ENCODE data around the gene ZBTB11.
"Not testable (repeated sequence)": the region's sequence is repeated elsewhere in the genome, so short reads cannot be mapped to it uniquely, and the experiment has no call there.

ZBTB11 gene

DNA sequence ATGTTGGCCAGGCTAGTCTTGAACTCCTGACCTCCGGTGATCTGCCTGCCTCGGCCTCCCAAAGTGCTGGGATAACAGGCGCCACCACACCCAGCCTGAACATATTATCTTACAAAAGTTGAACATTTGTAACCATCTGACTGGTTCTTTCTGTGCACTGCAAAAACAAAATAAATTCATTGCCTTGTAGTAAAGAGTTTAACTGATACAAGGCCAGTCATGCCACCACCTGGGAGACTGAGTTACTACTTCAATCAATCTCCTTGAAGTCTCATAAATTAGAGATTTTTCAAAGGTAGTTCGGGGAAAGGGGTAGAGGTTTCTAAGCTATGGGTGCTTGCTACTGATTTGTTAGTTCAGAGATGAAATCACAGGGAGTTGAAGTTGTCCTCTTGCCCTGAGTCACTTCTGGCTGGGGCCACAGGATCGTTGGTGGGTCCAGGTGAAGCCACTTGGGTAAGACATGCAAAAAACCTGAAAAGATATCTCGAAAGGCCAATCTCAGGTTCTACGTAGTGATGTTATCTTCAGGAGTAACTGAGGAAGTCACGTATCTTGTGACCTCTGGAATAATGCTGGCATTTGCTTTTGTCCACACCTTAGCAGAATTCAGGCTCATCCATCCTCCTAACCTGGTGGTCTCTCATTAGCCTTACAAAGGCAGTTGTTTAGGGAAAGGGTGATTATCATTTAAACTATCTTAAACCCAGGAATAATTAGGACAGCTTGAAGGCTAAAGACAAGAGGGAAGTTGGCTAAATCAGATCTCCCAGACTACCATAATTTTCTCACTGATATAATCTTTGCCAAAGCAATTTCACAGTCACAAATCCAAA is 33.7 kb downstream of the ZBTB11 start:
- no peak for DNase-seq

DNA sequence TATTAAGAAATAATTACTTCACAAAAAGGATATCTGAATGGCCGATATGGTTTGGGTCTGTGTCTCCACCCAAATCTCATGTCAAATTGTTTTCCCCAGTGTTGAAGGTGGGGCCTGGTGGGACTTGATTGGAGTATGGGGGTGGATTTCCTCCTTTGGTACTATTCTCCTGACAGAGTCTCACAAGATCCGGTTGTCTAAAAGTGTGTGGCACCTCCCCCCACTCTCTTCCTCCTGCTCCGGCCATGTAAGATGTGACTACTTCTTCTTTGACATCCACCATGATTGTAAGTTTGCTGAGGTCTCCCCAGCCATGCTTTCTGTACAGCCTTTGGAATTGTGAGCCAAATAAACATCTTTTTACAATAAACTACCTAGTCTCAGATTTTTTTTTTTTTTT is 34.5 kb downstream of the ZBTB11 start:
- DNase-seq: no peak

DNA sequence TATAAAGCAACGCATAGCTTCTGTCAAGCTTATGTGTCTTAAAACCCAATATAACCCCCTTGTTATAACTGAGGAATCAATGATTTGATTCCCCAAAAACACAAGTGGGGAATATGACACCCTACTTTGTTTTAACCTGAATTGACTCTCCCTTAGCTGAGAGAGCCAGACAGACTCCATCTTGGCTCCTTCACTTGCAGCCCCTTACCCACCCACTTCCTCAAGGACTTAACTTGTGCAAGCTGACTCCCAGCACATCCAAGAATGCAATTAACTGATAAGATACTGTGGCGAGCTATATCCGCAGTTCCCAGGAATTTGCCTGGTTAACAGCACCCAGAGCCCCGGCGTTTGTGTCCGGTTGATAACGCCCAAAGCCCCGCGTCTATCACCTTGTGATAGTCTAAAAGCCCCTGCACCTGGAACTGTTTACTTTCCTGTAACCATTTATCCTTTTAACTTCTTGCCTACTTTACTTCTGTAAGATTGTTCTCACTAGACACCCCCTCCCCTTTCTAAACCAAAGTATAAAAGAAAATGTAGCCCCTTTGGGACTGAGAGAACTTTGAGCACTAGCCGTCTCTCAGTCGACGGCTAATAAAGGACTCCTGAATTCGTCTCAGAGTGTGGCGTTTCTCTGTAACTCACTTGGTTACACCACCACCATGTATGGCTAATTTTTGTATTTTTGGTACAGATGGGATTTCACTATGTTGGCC is 35.4 kb downstream of the ZBTB11 start:
- DNase-seq: not testable (repeated sequence)

DNA sequence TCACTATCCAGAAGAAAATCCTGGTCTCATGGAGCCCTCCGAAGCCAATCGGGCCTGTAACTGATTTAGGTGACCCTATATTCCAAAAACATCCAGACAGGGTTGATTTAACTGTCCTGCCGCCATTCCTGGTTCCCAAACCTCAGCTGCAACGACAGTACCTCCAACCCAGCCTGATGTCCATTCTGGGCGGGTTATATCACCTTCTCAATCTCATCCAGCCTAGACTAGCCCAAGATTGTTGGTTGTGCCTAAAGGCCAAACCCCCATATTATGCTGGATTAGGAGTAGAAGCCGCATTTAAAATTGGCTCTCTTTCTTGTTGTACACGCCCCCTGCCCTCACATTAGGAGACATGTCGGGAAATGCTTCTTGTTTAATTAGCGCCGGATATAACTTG is 36.7 kb downstream of the ZBTB11 start:
- DNase-seq: no peak

DNA sequence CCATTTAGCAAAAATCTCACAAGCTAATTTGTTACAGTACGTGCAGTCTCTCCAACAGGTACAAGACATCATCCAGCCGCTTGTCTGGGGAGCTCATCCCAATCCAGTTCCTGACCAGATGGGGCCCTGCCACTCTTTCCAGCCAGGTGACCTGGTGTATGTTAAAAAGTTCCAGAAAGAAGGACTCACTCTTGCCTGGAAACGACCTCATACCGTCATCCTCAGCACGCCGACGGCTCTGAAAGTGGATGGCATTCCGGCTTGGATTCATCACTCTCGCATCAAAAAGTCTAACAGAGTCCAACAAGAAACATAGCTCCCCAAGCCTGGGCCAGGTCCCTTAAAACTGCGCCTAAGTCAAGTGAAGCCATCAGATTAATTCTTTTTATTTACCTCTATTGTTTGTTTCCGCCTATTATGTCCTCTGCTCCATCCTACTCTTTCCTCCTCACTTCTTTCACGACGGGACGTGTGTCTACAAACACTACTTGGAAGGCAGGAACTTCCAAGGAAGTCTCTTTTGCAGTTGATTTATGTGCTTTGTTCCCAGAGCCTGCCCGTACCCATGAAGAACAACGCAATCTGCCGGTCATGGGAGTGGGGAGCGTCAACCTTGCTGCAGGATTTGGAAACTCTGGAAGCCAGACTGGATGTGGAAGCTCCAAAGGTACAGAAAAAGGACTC is 37.5 kb downstream of the ZBTB11 start:
- DNase-seq: no peak

DNA sequence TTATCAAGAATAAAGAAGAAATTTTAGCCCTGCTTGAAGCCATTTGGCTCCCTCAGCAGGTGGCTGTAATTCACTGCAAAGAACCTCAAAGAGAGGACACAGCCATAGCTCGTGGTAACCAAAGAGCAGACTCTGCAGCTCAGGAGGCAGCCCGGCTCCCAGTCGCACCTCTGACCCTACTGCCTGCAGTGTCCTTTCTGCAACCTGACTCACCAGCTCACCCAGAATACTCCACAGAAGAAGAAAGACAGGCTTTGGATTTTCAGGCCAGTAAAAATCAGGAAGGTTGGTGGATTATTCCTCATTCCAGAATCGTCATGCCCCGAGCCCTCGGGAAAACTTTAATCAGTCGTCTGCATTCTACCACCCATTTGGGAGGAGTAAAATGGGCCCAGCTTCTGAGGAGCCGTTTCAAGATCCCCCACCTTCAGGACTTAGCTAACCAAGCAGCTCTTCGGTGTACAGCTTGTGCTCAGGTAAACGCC is 38.6 kb downstream of the ZBTB11 start:
- DNase-seq: no peak

DNA sequence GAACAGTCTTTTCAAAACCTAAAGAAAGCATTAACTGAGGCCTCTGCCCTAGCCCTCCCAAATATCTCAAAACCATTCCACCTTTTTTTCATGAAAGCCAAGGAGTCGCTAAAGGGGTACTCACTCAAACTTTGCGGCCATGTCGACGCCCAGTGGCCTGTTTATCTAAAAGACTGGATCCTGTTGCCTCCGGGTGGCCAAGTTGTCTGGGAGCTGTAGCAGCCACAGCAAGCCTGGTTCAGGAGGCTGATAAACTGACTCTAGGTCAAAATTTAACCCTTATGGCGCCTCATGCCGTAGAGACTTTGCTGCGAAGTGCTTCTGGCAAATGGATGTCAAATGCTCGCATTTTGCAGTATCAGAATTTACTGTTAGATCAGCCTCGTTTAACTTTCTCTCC is 39.5 kb downstream of the ZBTB11 start:
- no peak for DNase-seq

DNA sequence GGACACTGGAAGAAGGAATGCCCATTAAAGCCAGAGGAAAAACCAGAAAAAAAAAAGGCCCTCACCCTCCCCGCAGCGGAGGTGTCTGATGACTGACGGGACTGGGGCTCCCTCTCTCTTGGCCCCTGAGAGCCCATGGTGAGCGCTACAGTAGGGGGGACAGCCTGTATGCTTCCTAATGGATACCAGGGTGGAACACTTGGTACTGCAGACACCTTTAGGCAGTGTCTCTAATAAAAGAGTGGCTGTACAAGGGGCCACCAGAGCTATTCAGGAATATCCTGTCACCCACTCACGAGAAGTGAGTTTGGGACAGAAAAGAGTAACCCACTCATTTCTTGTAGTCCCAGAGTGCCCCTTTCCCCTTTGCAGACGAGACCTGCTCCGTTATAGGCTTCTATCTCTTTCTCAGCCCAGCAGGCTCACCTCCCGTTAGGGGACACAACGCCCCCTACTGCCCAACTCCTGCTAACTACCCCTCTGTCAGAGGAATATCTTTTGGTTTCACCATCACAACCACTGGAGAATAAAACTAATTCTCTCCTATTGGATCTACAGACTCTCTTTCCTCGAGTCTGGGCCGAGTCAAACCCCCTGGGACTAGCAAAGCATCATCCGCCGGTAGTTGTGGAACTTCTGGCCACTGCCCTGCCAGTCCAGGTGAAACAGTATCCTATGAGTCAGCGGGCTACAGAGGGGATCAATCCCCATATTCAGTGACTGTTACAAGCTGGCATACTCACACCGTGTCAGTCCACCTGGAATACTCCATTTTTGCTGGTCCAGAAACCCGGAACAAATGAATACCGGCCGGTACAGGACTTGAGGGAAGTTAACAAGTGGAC is 40.8 kb downstream of the ZBTB11 start:
- DNase-seq: peak; percentile 50

DNA sequence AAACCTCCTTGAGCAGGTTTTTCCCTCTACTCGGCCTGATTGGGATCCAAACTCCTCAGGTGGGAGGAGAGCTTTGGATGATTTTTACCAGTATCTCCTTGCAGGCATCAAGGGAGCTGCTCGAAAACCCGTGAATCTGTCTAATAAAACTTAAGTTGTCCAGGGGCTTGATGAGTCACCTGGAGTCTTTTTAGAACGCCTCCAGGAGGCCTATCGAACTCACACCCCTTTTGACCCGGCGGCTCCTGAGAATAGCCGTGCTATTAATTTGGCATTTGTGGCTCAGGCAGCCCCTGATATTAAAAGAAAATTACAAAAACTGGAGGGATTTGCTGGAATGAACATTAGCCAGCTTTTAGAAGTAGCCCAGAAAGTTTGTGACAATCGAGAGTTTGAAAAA is 41.6 kb downstream of the ZBTB11 start:
- DNase-seq: no peak

DNA sequence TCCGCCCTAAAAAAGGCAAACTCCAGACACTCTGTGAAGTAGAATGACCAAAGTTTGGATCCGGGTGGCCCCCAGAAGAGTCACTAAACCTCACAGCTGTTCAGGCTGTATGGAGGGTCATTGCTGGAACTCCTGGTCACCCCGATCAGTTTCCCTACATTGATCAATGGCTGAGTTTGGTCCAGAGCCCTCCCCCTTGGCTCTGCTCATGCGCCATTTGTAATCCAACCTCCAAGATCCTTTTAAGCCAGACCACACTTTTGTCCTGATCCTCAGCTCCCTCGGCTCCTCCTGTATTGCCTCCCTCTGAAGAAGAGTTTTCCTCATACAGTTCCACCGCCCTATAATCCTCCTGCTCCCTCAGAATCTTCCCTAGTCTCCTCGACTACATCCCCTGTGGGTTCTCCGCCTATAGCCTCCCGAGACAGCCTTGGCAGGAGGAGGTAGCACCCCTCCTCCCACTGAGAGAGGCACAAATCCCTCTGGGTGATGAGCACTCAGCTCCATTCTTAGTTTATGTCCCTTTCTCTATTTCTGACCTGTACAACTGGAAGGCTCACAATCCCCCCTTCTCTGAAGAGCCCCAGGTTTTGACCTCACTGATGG is 42.2 kb downstream of the ZBTB11 start:
- no peak for DNase-seq

DNA sequence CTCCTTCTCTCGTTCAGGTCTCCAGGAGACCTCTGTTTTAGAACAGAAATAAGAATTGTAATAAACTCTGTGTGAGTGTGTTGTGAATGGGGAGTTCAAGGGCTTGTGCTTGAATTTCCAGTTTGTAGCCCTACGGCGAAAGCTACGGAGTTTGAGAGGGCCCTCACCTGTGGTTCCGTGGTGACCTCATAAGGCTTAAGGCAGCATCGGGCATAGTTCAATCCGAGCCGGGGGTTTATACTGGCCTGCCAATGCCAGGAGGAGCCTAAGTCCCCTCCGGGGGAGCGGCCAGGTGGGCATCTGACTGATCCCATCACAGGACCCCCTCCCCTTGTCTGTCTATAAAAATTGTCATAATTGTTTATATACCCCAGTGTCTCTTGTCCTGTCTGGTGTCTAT is 43.7 kb downstream of the ZBTB11 start:
- DNase-seq: no peak

DNA sequence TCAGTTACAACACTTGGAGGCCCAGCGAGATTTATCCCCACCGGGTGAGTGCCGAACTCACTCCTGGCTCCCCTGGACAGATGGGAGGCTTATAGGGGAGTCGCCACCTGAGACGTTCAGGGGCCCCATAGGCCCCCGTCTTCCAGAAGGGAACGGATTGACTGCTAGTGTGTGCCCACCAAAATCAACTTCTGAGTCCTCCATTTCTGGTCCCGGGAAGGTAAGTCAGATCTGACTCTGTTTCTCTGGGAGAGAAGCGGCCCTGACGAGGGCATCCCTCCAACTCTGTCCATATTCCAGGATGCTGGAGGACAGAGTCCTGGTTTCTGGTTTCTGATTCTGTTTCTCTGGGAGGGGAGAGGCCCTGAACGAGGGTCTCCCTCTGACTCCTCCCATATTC is 44.3 kb downstream of the ZBTB11 start:
- no peak for DNase-seq

DNA sequence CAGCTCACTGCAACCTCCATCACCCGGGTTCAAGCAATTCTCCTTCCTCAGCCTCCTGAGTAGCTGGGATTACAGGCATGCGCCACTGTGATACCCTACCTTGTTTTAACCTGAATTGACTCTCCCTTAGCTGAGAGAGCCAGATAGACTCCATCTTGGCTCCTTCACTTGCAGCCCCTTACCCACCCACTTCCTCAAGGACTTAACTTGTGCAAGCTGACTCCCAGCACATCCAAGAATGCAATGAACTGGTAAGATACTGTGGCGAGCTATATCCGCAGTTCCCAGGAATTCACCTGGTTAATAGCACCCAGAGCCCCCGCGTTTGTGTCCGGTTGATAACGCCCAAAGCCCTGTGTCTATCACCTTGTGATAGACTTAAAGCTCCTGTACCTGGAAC is 45.0 kb downstream of the ZBTB11 start:
- DNase-seq: not testable (repeated sequence)

DNA sequence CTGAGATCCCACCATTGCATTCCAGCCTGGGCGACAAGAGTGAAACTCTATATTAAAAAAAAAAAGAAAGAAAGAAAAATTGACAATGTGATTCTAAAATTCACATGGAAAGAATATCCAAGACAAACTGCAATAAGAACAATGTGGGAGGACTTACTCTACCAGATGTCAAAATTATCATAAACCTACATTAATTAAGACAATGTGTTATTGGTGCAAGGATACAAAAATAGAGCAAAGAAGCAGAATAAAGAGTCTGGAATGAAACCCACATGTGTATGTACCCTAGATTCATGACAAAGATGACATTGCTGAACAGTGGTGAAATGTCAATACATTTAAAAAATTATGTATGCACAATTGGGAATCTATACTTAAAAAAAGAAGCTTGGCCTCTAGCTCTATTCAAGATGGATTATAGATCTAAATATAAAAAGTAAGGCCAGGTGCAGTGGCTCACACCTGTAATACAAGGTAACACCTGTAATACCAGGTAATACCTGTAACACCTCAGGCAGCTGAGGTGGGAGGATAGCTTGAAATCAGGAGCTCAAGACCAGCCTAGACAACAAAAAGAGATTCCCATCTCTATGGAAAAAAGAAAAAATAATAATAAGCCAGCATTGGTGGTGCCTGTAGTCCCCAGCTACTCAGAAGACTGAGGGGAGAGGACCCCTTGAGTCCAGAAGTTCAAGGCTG is 45.7 kb downstream of the ZBTB11 start:
- DNase-seq: no peak

DNA sequence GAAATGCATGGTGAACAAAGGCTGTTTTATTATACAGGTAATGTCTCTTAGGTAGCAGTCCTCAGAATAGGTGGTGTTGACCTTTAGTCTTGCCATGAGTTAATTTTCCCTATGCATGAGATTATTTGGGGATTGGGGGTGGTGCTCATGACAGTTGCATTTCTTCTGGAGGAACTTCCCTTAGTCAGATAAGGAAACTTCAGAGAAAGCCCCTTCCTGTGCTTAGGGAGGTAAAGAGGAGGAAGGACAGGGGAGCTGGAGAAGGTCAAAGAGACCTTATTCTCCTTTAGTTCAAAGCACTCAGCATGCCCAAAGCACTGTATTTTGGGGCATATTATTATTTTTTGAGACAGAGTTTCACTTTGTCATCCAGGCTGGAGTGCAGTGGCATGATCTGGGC is 47.7 kb downstream of the ZBTB11 start:
- DNase-seq: no peak

DNA sequence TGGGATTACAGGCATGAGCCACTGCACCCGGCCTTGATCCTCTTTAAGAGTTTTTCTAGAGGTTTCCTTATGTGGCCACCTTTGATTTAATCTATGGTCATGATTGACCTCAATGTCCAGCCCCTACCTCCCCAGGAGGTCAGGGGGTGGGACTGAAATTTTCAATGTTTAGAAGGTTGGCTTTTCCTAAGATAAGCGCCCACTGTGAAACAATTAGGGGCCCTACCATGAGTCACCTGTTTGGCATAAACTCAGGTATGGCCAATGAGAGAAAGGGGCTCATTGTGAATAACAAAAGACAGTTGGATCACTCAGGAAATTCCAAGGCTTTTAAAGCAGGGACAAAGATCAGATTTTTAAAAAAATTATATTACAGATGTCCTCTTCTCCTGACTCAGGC is 51.1 kb downstream of the ZBTB11 start:
- DNase-seq: no peak

DNA sequence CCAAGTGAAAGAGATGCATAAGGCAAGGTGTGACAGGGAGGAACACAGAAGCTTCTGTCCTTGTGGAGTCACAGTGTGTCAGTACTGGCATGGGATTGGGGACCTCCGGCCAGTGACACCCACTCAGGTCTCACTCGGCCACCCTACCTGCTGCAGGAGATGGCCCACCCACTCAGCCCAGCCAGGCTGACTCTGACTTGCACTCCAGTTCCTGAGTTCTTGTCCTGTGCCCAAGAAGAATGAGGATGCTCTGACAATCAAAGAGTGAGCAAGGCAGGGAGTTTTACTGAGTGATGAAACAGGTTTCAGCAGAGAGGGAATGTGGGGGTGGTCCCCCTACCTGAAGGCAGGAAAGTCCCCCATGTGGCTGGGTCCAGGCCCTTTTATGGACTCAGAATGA is 52.1 kb downstream of the ZBTB11 start:
- DNase-seq: no peak

DNA sequence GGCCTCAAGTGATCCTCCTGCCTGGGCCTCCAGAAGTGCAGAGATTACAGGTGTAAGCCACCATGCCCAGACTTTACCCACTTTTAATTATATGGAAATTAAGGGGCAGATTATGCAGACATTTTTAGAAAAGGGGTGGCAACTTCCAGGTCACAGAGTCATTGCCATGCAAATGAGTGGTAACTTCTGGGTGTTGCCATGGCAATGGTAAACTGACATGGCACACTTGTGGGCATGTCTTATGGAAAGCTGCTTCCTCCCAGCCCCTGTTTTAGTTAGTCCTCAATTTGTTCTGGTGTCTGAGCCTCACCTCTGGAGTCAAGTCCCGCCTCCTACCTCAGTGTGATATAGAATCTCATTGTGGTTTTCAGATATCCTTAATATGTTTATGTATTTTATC is 53.3 kb downstream of the ZBTB11 start:
- no peak for DNase-seq

DNA sequence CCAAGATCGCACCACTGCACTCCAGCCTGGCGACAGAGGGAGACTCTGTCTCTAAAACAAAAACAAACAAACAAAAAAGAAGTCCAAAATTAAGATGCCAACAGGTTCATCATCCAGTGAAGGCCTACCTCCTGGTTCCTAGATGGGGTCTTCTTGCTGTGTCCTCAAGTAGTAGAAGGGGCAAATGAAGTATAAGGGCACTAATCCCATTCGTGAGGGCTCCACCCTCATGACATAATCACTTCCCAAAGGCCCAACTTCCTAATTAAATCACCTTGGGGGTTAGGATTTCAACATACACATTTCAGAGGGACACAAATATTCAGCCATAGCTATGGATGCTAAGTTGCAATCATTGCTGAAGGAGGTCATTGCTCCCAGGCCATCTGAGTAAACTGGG is 57.2 kb downstream of the ZBTB11 start:
- DNase-seq: no peak

DNA sequence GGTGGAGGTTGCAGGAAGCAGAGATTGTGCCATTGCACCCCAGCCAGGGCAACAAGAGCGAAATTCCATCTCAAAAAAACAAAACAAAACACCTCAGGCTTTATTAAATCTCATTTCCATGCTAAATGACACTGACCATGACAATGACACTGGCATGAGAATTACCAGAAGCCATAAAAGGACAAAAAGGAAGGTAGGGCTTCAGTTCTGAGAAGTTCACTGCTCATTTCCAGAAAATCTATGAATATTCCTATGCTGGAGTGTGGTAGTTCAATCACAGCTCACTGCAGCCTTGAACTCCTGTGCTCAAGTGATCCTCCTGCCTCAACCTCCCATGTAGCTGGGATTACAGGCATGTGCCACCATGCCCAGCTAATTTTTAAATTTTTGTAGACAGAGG is 58.2 kb downstream of the ZBTB11 start:
- DNase-seq: no peak

DNA sequence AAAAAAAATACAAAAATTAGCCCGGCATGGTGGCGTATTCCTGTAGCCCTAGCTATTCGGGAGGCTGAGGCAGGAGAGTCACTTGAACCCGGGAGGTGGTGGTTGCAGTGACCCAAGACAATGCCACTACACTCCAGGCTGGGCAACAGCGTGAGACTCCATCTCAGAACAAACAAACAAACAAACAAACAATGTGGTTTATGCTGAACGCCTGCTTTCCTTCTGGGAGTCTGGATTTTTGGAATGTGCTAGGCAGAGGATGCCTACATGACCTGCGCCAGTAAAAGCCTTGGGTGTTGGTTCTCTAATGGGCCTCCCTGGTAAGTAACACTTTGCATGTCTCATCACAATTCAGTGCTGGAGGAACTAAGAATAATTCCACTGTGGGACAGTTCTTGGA is 59.5 kb downstream of the ZBTB11 start:
- no peak for DNase-seq

DNA sequence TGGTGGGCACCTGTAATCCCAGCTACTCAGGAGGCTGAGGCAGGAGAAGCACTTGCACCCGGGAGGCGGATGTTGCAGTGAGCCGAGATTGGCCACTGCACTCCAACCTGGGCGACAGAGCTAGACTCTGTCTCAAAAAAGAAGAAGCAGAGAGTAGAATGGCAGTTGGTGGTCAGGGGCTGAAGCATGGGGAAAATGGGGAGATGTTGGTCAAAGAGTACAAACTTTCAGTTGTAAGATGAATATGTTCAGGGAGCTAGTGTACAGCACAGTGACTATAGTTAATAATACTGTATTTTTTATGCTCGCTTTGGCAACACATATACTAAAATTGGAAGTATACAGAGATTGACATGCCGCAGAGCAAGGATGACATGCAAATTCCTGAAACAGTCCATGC is 61.4 kb downstream of the ZBTB11 start:
- no peak for DNase-seq

Data from inflammatory macrophage treated with lipopolysaccharide for 4 hours (primary cell).